Choroid plexus epithelial cell (primary cell): ENCODE data around the gene GSKIP.

Experiments
- DNase-seq: peaks from one replicate; pipeline ENCODE4 v3.0.0-alpha.2; 2010; ENCODE audit warnings: low read depth
- H3K4me3 ChIP-seq: 2 replicates; pipeline ENCODE4 v1.5.1; 2011; ENCODE audit warnings: low read depth, mild to moderate bottlenecking, control low read depth, low read length, moderate library complexity
- TF ChIP-seq, protein P1 (sequence below): conservative IDR thresholded peaks from 2 replicates; pipeline ENCODE4 v1.5.1; 2011; ENCODE audit warnings: low read depth, mild to moderate bottlenecking, control low read depth, inconsistent platforms, low read length, moderate library complexity

GSKIP gene

DNA sequence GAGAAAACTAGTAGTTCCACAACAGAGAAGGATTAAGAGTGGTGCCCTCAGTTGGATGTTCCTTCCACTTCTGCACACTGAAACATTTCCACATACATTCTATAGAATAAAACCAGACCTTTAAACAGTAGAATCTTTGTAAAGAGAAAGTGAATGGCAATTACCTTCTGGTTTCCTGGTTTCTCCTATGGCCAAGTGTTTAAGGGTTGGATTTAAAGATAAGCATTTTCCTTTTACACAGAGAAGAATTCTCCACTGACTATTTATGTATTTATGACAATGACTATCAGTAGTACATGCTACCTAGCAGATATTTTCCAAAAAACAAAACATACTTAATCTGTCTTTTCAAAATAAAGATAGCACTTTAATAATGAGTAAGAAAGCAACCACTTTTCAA is 3.4 kb upstream of the GSKIP start:
- DNase-seq, result no peak
- TF ChIP-seq, protein P1, sequence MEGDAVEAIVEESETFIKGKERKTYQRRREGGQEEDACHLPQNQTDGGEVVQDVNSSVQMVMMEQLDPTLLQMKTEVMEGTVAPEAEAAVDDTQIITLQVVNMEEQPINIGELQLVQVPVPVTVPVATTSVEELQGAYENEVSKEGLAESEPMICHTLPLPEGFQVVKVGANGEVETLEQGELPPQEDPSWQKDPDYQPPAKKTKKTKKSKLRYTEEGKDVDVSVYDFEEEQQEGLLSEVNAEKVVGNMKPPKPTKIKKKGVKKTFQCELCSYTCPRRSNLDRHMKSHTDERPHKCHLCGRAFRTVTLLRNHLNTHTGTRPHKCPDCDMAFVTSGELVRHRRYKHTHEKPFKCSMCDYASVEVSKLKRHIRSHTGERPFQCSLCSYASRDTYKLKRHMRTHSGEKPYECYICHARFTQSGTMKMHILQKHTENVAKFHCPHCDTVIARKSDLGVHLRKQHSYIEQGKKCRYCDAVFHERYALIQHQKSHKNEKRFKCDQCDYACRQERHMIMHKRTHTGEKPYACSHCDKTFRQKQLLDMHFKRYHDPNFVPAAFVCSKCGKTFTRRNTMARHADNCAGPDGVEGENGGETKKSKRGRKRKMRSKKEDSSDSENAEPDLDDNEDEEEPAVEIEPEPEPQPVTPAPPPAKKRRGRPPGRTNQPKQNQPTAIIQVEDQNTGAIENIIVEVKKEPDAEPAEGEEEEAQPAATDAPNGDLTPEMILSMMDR, result no peak
- H3K4me3 ChIP-seq, result no peak overlapping the region

DNA sequence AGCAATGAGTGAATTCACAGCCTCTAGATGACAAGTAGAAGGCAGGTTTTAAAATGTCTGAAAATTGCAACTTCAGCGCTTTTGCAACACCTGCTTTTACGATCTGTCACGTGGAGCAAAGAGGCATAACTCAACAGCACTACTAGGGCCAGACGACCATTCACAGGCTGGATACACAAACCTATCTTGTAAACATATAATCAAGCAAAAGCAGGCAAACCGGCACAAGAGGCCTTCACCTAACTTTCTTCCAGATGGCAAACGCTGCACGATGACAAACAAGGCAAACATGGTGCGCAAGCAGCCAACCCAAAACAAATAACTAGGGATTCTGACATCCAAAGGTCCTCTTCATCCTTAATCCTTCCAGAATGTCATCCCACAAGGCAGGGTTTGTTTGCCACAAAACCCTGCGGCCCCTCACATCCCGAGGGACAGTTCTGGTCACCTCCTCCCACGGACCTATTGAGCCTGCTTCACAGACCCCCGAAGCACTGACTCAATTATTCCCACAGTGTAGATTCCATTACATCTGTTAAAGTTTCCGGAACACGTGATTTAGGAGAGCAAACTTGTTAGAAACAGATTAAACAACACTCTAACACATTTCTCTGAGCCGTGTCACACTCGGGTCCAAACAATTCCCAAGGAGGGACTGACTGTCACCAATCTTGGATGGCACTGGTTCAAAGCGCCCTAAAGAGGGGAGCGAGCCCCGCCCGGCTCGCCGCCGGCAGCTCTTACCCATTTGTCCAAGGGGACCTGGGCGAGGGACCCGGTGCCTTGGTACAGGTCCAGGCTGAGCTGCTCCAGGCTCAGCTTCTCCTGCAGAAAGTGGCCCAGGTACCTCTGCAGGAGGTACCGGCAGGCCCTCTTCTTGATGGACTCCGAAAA is 1.0 kb upstream of the GSKIP start:
- peak overlapping the region; percentile 89 for H3K4me3 ChIP-seq
- TF ChIP-seq, protein P1, result no peak
- peak; percentile 66 for DNase-seq

DNA sequence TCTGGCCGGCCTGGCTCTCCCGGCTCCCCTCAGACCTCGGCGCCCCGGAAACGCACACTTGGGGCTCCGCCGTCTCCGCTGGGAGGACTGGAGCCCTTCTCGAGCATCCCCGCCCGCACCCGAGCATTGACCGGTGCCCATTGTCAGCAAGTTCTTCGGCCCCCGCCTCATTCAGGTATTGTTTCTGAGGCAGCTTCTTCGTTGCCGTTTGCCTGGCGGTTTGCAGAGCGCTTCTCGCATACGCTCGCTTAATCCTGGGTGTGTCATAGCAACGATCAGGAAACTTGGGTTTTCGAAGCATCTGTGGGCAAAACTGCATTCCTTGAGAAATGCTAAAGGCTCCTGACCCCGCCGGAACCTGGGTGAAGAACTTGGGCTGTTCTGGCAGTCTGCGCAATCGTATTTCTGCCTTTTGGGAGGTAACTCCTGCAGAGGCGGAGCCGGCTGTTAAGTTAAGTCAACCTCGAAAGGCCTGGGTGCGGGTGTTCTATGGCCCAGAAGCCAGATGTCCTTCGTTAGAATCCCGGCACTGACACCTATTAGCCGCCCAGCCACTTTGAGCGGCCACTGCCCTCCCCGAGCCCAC is 518 bp downstream of the GSKIP start:
- TF ChIP-seq, protein P1, result no peak
- DNase-seq, result peak; percentile 61
- H3K4me3 ChIP-seq, result peak overlapping the region; percentile 89

DNA sequence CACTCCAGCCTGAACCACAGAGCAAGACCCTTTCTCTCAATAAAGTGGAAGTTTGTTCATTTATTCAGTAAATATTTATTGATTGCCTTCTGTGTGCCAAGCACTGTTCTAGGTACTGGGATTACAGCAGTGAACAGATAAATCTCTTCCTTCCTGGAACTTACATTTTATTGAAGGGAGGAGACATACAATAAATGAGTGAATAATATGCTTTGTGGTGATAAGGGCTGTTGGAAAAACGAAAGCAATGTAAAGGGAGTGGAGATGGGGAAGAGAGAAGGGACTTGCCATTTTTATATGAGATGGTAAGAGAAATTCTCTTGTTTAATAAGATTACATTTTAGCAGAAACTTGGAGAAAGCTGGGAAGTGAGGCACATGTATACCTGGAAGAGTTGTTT is 1.6 kb downstream of the GSKIP start:
- H3K4me3 ChIP-seq, result no peak overlapping the region
- TF ChIP-seq, protein P1, result no peak
- DNase-seq, result no peak

DNA sequence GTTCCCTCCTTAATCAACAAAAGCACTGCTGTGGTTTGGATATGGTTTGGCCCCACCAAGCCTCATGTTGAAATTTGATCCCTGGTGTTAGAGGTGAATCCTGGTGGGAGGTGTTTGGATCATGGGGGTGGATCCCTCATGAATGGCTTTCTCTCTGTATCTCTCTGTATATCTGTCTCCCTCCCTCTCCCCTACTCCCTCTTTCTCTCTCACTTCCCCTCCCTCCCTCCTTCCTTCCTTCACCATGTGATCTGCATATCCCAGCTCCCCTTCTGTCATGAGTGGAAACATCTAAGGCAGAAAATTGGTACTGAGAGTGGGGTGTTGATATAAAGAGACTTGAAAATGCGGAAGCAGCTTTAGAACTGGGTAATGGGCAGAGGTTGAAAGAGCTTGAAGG is 5.2 kb downstream of the GSKIP start:
- TF ChIP-seq, protein P1, result no peak
- DNase-seq, result peak; percentile 15
- H3K4me3 ChIP-seq, result no peak overlapping the region

DNA sequence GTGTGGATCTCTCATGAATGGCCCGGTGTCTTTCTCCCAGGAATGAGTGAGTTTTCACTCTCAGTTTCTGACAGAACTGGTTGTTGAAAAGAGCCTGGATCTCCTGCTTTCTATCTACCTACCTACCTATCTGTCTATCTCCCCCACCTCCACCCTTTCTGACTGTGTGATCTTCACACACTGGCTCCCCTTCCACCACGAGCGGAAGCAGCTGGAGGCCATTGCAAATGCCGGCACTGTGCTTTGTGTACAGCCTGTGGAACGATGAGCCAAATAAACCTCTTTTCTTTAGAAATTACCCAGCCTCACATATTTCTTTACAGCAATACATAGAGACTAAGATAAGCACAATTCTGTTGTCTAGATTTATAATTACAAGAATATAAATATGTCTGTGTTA is 7.2 kb downstream of the GSKIP start:
- TF ChIP-seq, protein P1, result no peak
- no peak overlapping the region for H3K4me3 ChIP-seq
- no peak for DNase-seq
